ENCODE measurements around the gene RPRD1B.

GRCh38 chr20:38115896-38116295 lies 82.3 kb downstream of the RPRD1B start:
- TF ChIP-seq CTCF (IDR thresholded peaks at IDR 0.05; ENCODE audit: borderline replicate concordance, extremely low read depth, low read length, poor library complexity, severe bottlenecking) (no peak), EZH2 (IDR thresholded peaks at IDR 0.05; ENCODE audit: borderline replicate concordance, low read depth, low read length, severe bottlenecking) (no peak)

Measured in DND-41 (cell line).